Esophagus squamous epithelium (tissue), 4 donors: ENCODE measurements around the gene TEX52.

ENCODE experiments used
- CTCF ChIP-seq, 6 experiments: fragments of 450-650 bp in 4 of 6; fragments of 200-600 bp in 2 of 6; sonication (generic) in 2 of 6; IDR thresholded peaks; one replicate each; pipeline ENCODE4 v1.5.1; 2016 to 2019; ENCODE audit warnings: antibody characterized with exemption in 6 of 6, mild to moderate bottlenecking in 4 of 6, moderate library complexity in 4 of 6
- POLR2A ChIP-seq, 4 donors: fragments of 450-650 bp; IDR thresholded peaks; one replicate each; pipeline ENCODE4 v1.6.1; 2017; ENCODE audit warnings: antibody characterized with exemption in 4 of 4, mild to moderate bottlenecking in 4 of 4, moderate library complexity in 3 of 4

- TF ChIP-seq POLR2A (IDR thresholded peaks at IDR 0.05) (no peak), CTCF (IDR thresholded peaks at IDR 0.05) (no peak)
Measured at GRCh38 chr12:2804393-2805142, 52.3 kb downstream of the TEX52 start.
